GM08714 (cell line): ENCODE results near the gene OTOF.

Experiments
- H3K4me3 ChIP-seq: fragments of 200-500 bp; sonication (Bioruptor generic); 2 replicates; pipeline ENCODE4 v1.5.1; 2014; ENCODE audit warnings: mild to moderate bottlenecking, low read length, inconsistent platforms
- ZNF274 ChIP-seq: IDR thresholded peaks from 2 replicates; pipeline ENCODE4 v1.6.1; 2012; ENCODE audit warnings: mild to moderate bottlenecking, low read depth, low read length

OTOF gene

GRCh38 chr2:26479789-26480565 is 2.1 kb upstream of the OTOF start:
- H3K4me3 ChIP-seq, result no peak overlapping the region
- no peak for TF ChIP-seq ZNF274

GRCh38 chr2:26479131-26479788 is 1.3 kb upstream of the OTOF start:
- no peak for TF ChIP-seq ZNF274

GRCh38 chr2:26478366-26478765 is 442 bp upstream of the OTOF start:
- no peak overlapping the region for H3K4me3 ChIP-seq
- no peak for TF ChIP-seq ZNF274

More at GRCh38 chr2:26479131-26479788, 1.3 kb upstream of the OTOF start:
- H3K4me3 ChIP-seq, result no peak overlapping the region

- TF ChIP-seq ZNF274, result no peak
- H3K4me3 ChIP-seq, result no peak overlapping the region
Measured at GRCh38 chr2:26477126-26477910, 606 bp downstream of the OTOF start.

- no peak overlapping the region for H3K4me3 ChIP-seq
- no peak for TF ChIP-seq ZNF274
Measured at GRCh38 chr2:26475832-26476501, 2.0 kb downstream of the OTOF start.

GRCh38 chr2:26475037-26475436 is 2.9 kb downstream of the OTOF start:
- H3K4me3 ChIP-seq, result no peak overlapping the region
- TF ChIP-seq ZNF274, result no peak

GRCh38 chr2:26474261-26474785 is 3.6 kb downstream of the OTOF start:
- no peak for TF ChIP-seq ZNF274
- H3K4me3 ChIP-seq, result no peak overlapping the region

- H3K4me3 ChIP-seq, result no peak overlapping the region
- no peak for TF ChIP-seq ZNF274
Measured at GRCh38 chr2:26473796-26474195, 4.1 kb downstream of the OTOF start.

- no peak for TF ChIP-seq ZNF274
- no peak overlapping the region for H3K4me3 ChIP-seq
Measured at GRCh38 chr2:26472821-26473655, 4.9 kb downstream of the OTOF start.

GRCh38 chr2:26471766-26472706 is 5.9 kb downstream of the OTOF start:
- no peak for TF ChIP-seq ZNF274
- no peak overlapping the region for H3K4me3 ChIP-seq

GRCh38 chr2:26471289-26471688 is 6.6 kb downstream of the OTOF start:
- no peak overlapping the region for H3K4me3 ChIP-seq
- TF ChIP-seq ZNF274, result no peak

GRCh38 chr2:26470601-26471260 is 7.2 kb downstream of the OTOF start:
- H3K4me3 ChIP-seq, result no peak overlapping the region
- TF ChIP-seq ZNF274, result no peak
